HepG2 (cell line): ENCODE results near the gene ACP7. TPM values are rescaled to one million over a fixed set of nuclear protein-coding genes. Genes with fewer than 3 reads are reported as not detected.
A peak's percentile ranks its signal among the peaks of the same experiment; 100 is the strongest.

ENCODE experiments used
- GABPA ChIP-seq, 2 experiments: IDR thresholded peaks; 2 replicates each; pipeline ENCODE4 v1.6.1; 2011 to 2016; ENCODE audit warnings: low read depth in 2 of 2, low read length in 1 of 2, missing biosample characterization in 1 of 2, missing genetic modification characterization in 1 of 2
- GABPB1 ChIP-seq: IDR thresholded peaks from 2 replicates; pipeline ENCODE4 v1.6.1; 2016; ENCODE audit warnings: mild to moderate bottlenecking, missing genetic modification reagents, moderate library complexity, missing compliant biosample characterization
- GATA4 ChIP-seq: sonication (generic); IDR thresholded peaks from 2 replicates; pipeline ENCODE4 v1.6.1; 2016; ENCODE audit warnings: antibody characterized with exemption, low read depth, borderline replicate concordance
- HNF4G ChIP-seq, 2 experiments: sonication (generic) in 1 of 2; formaldehyde crosslinking in 1 of 2; IDR thresholded peaks; 2 replicates each; pipeline versions ENCODE4 v1.4.0 to v1.6.1; 2011 to 2020; ENCODE audit warnings: borderline replicate concordance in 2 of 2, low read depth in 2 of 2, mild to moderate bottlenecking in 2 of 2, low read length in 1 of 2, missing genetic modification reagents in 1 of 2, moderate library complexity in 1 of 2
- HOXA9 ChIP-seq: sonication (generic); formaldehyde crosslinking; IDR thresholded peaks from 2 replicates; pipeline ENCODE4 v1.8.1; 2022; ENCODE audit warnings: missing genetic modification reagents, mild to moderate bottlenecking, moderate library complexity, borderline replicate concordance
- KLF16 ChIP-seq, 2 experiments: sonication (generic) in 1 of 2; formaldehyde crosslinking in 1 of 2; IDR thresholded peaks; 2 replicates each; pipeline versions ENCODE4 v1.6.1 to v1.8.0; 2016 to 2023; ENCODE audit warnings: missing genetic modification reagents in 2 of 2, missing compliant biosample characterization in 1 of 2
- NFIC ChIP-seq: IDR thresholded peaks from 2 replicates; pipeline ENCODE4 v1.6.1; 2012; ENCODE audit warnings: mild to moderate bottlenecking, low read length, inconsistent platforms
- NFRKB ChIP-seq: fragments of 450-650 bp; IDR thresholded peaks from 2 replicates; pipeline ENCODE4 v1.6.1; 2017
- NR2C2 ChIP-seq: sonication (generic); formaldehyde crosslinking; IDR thresholded peaks from 2 replicates; pipeline ENCODE4 v1.4.0; 2020; ENCODE audit warnings: missing genetic modification reagents, mild to moderate bottlenecking, moderate library complexity, borderline replicate concordance
- PTBP1 ChIP-seq: fragments of 200-400 bp; formaldehyde crosslinking; IDR thresholded peaks from 2 replicates; pipeline ENCODE4 v1.6.1; 2018; ENCODE audit warnings: low read length, low read depth; ENCODE audit not compliant: poor library complexity, severe bottlenecking
- RFX1 ChIP-seq: fragments of 450-650 bp; IDR thresholded peaks from 2 replicates; pipeline ENCODE4 v1.6.1; 2017
- RFX3 ChIP-seq: IDR thresholded peaks from 2 replicates; pipeline ENCODE4 v1.6.1; 2016; ENCODE audit warnings: missing biosample characterization, missing genetic modification reagents
- SAP130 ChIP-seq: IDR thresholded peaks from 2 replicates; pipeline ENCODE4 v1.6.1; 2016; ENCODE audit warnings: low read depth
- SIN3A ChIP-seq: IDR thresholded peaks from 2 replicates; pipeline ENCODE4 v1.6.1; 2011; ENCODE audit warnings: low read depth, mild to moderate bottlenecking, control low read depth, low read length, borderline replicate concordance
- SP1 ChIP-seq, 2 experiments: fragments of 450-650 bp in 1 of 2; sonication (generic) in 1 of 2; formaldehyde crosslinking in 1 of 2; IDR thresholded peaks; 2 replicates each; pipeline versions ENCODE4 v1.4.0 to v1.6.1; 2016 to 2020; ENCODE audit warnings: missing genetic modification reagents in 1 of 2
- STAG1 ChIP-seq: sonication (generic); formaldehyde crosslinking; IDR thresholded peaks from 2 replicates; pipeline ENCODE4 v1.4.0; 2020; ENCODE audit warnings: missing genetic modification reagents
- ZEB1 ChIP-seq: IDR thresholded peaks from 2 replicates; pipeline ENCODE4 v1.6.1; 2012; ENCODE audit warnings: mild to moderate bottlenecking, low read depth, inconsistent platforms; ENCODE audit not compliant: insufficient replicate concordance
- polyA plus RNA-seq, 8 experiments: library from polyadenylated mRNA; depleted of rRNA in 3 of 8; stranded (reverse) in 7 of 8; unstranded in 1 of 8; fragments of >200 nt; fragmentation: Illumina TruSeq in 4 of 8; extraction: Trizol in 4 of 8; gene quantifications; 2 replicates each; pipeline versions ENCODE4 v1.2.1 to v1.2.3, GENCODE V29; 2011 to 2016; ENCODE audit warnings: low read depth in 4 of 8, missing spikeins in 1 of 8, mixed read lengths in 1 of 8; ENCODE audit not compliant: insufficient read depth in 1 of 8
- total RNA-seq, 5 experiments: library from RNA; depleted of rRNA; stranded (reverse); fragments of >200 nt; fragmentation: Illumina TruSeq; extraction: Trizol; gene quantifications; 2 replicates each; pipeline ENCODE4 v1.2.3, GENCODE V29; 2016; ENCODE audit warnings: low read depth in 1 of 5
- TF ChIP-seq, protein P1 (sequence below): sonication (generic); formaldehyde crosslinking; IDR thresholded peaks from 2 replicates; pipeline ENCODE4 v1.4.0; 2020; ENCODE audit warnings: mild to moderate bottlenecking, missing genetic modification reagents
- TF ChIP-seq, protein P2 (sequence below): IDR thresholded peaks from 2 replicates; pipeline ENCODE4 v1.6.1; 2018; ENCODE audit warnings: missing genetic modification reagents
- TF ChIP-seq, protein P3 (sequence below): sonication (generic); formaldehyde crosslinking; IDR thresholded peaks from 2 replicates; pipeline ENCODE4 v1.4.0; 2020; ENCODE audit warnings: missing genetic modification reagents, borderline replicate concordance

The ACP7 gene
- total and polyA plus RNA-seq, 2 of the 13 experiments (the other 11 are each of a cell fraction or from before 2014, with no cell fraction given) = not detected

DNA sequence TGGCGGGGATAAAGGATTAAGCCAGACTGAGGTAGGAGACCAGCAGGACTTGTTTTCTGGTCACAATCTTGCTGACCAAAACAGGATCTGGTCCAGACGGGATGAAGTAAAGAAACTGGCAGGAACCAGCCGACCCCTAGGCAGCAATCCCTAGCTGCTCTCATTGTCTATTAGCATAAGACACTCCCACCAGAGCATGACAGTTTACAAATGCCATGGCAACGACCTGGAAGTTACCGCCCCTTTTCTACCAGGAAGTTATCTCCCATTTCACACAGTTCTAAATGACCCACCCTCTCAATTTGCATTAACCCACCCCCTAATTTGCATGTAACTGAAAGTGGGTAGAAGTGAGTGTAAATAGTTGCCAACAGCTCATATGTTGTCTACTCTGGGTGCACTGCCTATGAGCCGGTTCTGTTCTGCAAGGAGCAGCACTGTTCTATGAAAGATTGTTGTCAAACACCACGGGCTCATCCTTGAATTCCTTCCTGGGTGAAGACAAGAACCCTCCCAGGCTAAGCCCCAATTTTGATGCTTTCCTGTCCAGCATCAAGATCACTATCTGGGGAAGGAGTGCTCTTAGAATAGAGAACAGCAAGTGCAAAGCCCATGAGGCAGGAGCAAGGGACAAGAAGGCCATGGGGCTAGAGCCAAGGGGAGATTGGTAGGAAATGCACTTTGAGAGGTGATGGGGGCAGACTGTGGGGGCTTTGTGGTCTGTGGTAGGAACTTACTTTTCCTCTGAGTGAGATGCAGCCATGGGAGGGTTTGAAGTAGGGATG is 37.9 kb upstream of the ACP7 start (continued):
- no peak for TF ChIP-seq HNF4G (IDR thresholded peaks at IDR 0.05; ENCODE audit: borderline replicate concordance, low read depth, low read length)
- no peak for TF ChIP-seq HNF4G (CRISPR knock-in tag; IDR thresholded peaks at IDR 0.05; ENCODE audit: borderline replicate concordance, low read depth)
- TF ChIP-seq NR2C2 (CRISPR knock-in tag) = peak; percentile 93
- TF ChIP-seq KLF16 (CRISPR knock-in tag; IDR thresholded peaks at IDR 0.05) = no peak
- no peak for TF ChIP-seq SIN3A
- peak; percentile 60; the same call in 1 of the 2 replicates for TF ChIP-seq RFX1
- TF ChIP-seq NFRKB = no peak
- peak; percentile 32; the same call in 1 of the 2 replicates for TF ChIP-seq SAP130
- TF ChIP-seq NFIC = no peak
- TF ChIP-seq, protein P1, sequence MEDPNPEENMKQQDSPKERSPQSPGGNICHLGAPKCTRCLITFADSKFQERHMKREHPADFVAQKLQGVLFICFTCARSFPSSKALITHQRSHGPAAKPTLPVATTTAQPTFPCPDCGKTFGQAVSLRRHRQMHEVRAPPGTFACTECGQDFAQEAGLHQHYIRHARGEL (CRISPR knock-in tag) = no peak
- no peak for TF ChIP-seq STAG1 (CRISPR knock-in tag)
- peak; percentile 77 for TF ChIP-seq RFX3
- no peak for TF ChIP-seq PTBP1
- no peak for TF ChIP-seq SP1 (IDR thresholded peaks at IDR 0.05)
- TF ChIP-seq SP1 (CRISPR knock-in tag; IDR thresholded peaks at IDR 0.05) = peak; percentile 46; the same call in 1 of the 2 replicates
- peak; percentile 39; the same call in 1 of the 2 replicates for TF ChIP-seq GABPA (IDR thresholded peaks at IDR 0.05; ENCODE audit: low read depth, low read length)
- peak; percentile 87 for TF ChIP-seq GABPA (CRISPR knock-in tag; IDR thresholded peaks at IDR 0.05; ENCODE audit: low read depth)
- TF ChIP-seq GATA4 = no peak
- no peak for TF ChIP-seq HOXA9
- peak; percentile 42; the same call in 1 of the 2 replicates for TF ChIP-seq GABPB1 (CRISPR knock-in tag)
- TF ChIP-seq, protein P2, sequence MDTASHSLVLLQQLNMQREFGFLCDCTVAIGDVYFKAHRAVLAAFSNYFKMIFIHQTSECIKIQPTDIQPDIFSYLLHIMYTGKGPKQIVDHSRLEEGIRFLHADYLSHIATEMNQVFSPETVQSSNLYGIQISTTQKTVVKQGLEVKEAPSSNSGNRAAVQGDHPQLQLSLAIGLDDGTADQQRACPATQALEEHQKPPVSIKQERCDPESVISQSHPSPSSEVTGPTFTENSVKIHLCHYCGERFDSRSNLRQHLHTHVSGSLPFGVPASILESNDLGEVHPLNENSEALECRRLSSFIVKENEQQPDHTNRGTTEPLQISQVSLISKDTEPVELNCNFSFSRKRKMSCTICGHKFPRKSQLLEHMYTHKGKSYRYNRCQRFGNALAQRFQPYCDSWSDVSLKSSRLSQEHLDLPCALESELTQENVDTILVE (CRISPR knock-in tag) = no peak
- TF ChIP-seq, protein P3, sequence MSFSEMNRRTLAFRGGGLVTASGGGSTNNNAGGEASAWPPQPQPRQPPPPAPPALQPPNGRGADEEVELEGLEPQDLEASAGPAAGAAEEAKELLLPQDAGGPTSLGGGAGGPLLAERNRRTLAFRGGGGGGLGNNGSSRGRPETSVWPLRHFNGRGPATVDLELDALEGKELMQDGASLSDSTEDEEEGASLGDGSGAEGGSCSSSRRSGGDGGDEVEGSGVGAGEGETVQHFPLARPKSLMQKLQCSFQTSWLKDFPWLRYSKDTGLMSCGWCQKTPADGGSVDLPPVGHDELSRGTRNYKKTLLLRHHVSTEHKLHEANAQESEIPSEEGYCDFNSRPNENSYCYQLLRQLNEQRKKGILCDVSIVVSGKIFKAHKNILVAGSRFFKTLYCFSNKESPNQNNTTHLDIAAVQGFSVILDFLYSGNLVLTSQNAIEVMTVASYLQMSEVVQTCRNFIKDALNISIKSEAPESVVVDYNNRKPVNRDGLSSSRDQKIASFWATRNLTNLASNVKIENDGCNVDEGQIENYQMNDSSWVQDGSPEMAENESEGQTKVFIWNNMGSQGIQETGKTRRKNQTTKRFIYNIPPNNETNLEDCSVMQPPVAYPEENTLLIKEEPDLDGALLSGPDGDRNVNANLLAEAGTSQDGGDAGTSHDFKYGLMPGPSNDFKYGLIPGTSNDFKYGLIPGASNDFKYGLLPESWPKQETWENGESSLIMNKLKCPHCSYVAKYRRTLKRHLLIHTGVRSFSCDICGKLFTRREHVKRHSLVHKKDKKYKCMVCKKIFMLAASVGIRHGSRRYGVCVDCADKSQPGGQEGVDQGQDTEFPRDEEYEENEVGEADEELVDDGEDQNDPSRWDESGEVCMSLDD (CRISPR knock-in tag) = no peak
- TF ChIP-seq ZEB1 = no peak
- TF ChIP-seq, all 625 proteins: peak for 8
